PC-9 (cell line): Measurements from ENCODE around the gene CLDN4.

Source experiments
- CTCF ChIP-seq: fragments of 200-600 bp; sonication (generic); conservative IDR thresholded peaks from 2 replicates; pipeline ENCODE4 v1.6.1; 2017; ENCODE audit warnings: mixed run types, antibody characterized with exemption, mild to moderate bottlenecking, moderate library complexity
- EZH2 ChIP-seq: fragments of 200-600 bp; sonication (generic); IDR thresholded peaks from 2 replicates; pipeline ENCODE4 v1.8.0; 2017; ENCODE audit warnings: antibody characterized with exemption, low read depth

GRCh38 chr7:73809467-73809951 lies 21.3 kb upstream of the CLDN4 start:
- TF ChIP-seq CTCF (no peak), EZH2 (no peak)
